Hepatocyte (in vitro differentiated cells): ENCODE results near the gene PTPRD. TPM values are rescaled to one million over a fixed set of nuclear protein-coding genes. Genes with fewer than 3 reads are reported as not detected.
A peak's percentile ranks its signal among the peaks of the same experiment; 100 is the strongest.

Experiments used
- DNase-seq: peaks from one replicate; pipeline ENCODE4 v3.0.0-alpha.2; 2016; ENCODE audit warnings: low spot score
- H2AFZ ChIP-seq: fragments of 200-600 bp; sonication (generic); 2 replicates; pipeline ENCODE4 v1.6.0; 2016; ENCODE audit warnings: antibody characterized with exemption, mild to moderate bottlenecking
- H3K27ac ChIP-seq: fragments of 200-600 bp; sonication (generic); 2 replicates; pipeline ENCODE4 v1.5.1; 2016; ENCODE audit warnings: mild to moderate bottlenecking
- H3K27me3 ChIP-seq: fragments of 200-600 bp; sonication (generic); 2 replicates; pipeline ENCODE4 v1.6.1; 2016
- H3K36me3 ChIP-seq: fragments of 200-600 bp; sonication (generic); replicated peaks from 2 replicates; pipeline ENCODE4 v1.5.1; 2016; ENCODE audit warnings: low read depth; ENCODE audit not compliant: insufficient read depth
- H3K4me1 ChIP-seq: fragments of 200-600 bp; sonication (generic); 2 replicates; pipeline ENCODE4 v1.5.1; 2016; ENCODE audit warnings: mild to moderate bottlenecking, moderate library complexity; ENCODE audit not compliant: insufficient read depth
- H3K4me2 ChIP-seq: fragments of 200-600 bp; sonication (generic); 2 replicates; pipeline ENCODE4 v1.6.0; 2016
- H3K4me3 ChIP-seq: fragments of 200-600 bp; sonication (generic); 2 replicates; pipeline ENCODE4 v1.5.1; 2016; ENCODE audit warnings: mild to moderate bottlenecking
- H3K79me2 ChIP-seq: fragments of 200-600 bp; sonication (generic); 2 replicates; pipeline ENCODE4 v1.6.0; 2017; ENCODE audit warnings: mild to moderate bottlenecking
- H3K9me2 ChIP-seq: fragments of 200-600 bp; sonication (generic); replicated peaks from 2 replicates; pipeline ENCODE4 v1.6.0; 2017; ENCODE audit warnings: mild to moderate bottlenecking; ENCODE audit not compliant: insufficient read depth
- H3K9me3 ChIP-seq: fragments of 200-600 bp; sonication (generic); 2 replicates; pipeline ENCODE4 v1.5.1; 2016; ENCODE audit warnings: low read depth, mild to moderate bottlenecking
- H4K20me1 ChIP-seq: fragments of 200-600 bp; sonication (generic); 2 replicates; pipeline ENCODE4 v1.6.0; 2016; ENCODE audit warnings: mild to moderate bottlenecking; ENCODE audit not compliant: insufficient read depth, poor library complexity, severe bottlenecking
- EZH2 ChIP-seq: fragments of 200-600 bp; sonication (generic); IDR thresholded peaks from 2 replicates; pipeline ENCODE4 v1.6.1; 2016; ENCODE audit warnings: antibody characterized with exemption, mild to moderate bottlenecking, borderline replicate concordance
- EZH2phosphoT487 ChIP-seq: fragments of 200-600 bp; sonication (generic); IDR thresholded peaks from one replicate; pipeline ENCODE4 v1.6.1; 2018; ENCODE audit warnings: antibody characterized with exemption, mild to moderate bottlenecking, low read depth, moderate library complexity; ENCODE audit not compliant: unreplicated experiment, severe bottlenecking
- WGBS: methylation state at CpG from one replicate; pipeline ENCODE4 v1.1.6; 2016; ENCODE audit warnings: low lambda C conversion rate; ENCODE audit errors: missing lambda C conversion rate; 5-methylcytosine and 5-hydroxymethylcytosine counted together
- polyA plus RNA-seq: library from polyadenylated mRNA; unstranded; fragments of >200 nt; fragmentation: Nextera tagmentation; extraction: Ambion mirVana; gene quantifications from 2 replicates; pipeline ENCODE4 v1.2.1, GENCODE V29; 2016
- total RNA-seq: library from RNA; depleted of rRNA; stranded (reverse); fragments of >200 nt; gene quantifications from 2 replicates; pipeline ENCODE4 v1.2.3, GENCODE V29; 2014
- TF ChIP-seq, protein P1 (sequence below): fragments of 200-600 bp; sonication (generic); IDR thresholded peaks from 2 replicates; pipeline ENCODE4 v1.5.1; 2016; ENCODE audit warnings: antibody characterized with exemption, mild to moderate bottlenecking; ENCODE audit not compliant: poor library complexity

The PTPRD gene
- total and polyA plus RNA-seq, 2 experiments from 2014 or later: 6.5 to 77.6 TPM

DNA sequence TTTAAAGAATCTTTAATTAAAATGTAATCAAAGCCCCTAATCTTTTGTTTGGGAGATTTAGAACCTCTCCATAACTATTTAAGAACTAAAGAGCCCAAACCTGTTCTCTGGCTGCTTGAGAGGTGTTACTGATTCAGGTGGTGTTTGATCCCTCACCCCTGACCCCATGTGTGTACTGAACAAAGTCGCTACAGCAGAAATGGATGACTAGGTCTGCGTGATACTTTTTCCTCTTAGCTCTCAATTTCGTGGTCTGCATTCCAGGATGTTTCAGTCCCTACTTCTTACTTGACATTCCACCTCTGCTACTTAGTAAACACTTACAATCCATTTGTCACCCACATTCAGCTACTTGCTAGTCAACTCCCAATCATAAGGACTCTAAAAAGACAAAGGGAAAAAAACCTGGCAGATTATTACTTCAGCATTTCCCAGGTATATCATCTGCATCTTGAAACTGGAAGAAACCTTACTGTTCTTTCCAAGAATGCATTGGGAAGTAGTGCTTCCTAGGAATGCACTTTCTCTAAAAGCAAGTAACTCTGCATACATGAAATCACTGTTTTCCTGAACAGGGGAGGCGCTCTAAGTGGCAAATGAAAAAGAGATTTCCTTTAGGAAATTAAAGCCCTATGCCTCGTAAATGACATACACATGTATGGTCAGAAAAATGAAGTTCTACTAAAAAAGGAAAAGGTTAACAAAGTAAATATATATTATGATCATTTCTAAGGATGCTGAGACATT, 1091.6 kb downstream of the PTPRD start:
- WGBS: 41% methylated on average over 5 of the region's 5 CpGs
- no peak for TF ChIP-seq EZH2
- no peak for TF ChIP-seq EZH2phosphoT487
- TF ChIP-seq, protein P1, sequence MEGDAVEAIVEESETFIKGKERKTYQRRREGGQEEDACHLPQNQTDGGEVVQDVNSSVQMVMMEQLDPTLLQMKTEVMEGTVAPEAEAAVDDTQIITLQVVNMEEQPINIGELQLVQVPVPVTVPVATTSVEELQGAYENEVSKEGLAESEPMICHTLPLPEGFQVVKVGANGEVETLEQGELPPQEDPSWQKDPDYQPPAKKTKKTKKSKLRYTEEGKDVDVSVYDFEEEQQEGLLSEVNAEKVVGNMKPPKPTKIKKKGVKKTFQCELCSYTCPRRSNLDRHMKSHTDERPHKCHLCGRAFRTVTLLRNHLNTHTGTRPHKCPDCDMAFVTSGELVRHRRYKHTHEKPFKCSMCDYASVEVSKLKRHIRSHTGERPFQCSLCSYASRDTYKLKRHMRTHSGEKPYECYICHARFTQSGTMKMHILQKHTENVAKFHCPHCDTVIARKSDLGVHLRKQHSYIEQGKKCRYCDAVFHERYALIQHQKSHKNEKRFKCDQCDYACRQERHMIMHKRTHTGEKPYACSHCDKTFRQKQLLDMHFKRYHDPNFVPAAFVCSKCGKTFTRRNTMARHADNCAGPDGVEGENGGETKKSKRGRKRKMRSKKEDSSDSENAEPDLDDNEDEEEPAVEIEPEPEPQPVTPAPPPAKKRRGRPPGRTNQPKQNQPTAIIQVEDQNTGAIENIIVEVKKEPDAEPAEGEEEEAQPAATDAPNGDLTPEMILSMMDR: no peak
- H3K9me2 ChIP-seq: no peaks in the 10 kb centered on the region

DNA sequence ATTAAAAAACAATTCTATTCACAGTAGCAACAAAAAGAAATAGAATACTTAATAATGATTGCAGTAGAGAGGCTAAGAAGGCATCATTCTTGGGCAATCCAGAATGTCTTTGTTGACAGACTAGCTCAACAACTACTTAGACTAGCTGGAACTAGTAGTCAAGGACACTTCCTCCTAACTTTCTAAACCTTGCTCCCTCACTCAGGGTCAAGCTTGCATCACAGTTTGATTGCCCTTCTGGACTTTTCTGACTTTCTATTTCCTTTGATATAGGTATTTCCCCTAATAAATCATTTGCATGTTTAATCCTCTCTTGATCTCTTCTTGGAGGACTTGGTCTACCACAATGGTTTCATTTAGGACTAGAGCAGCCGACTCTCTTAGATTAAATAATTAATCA, 1107.9 kb downstream of the PTPRD start:
- no peak overlapping the region for H2AFZ ChIP-seq
- H3K4me2 ChIP-seq: no peak overlapping the region
- H3K79me2 ChIP-seq: no peaks in the 10 kb centered on the region
- H4K20me1 ChIP-seq: no peaks in the 10 kb centered on the region
- H3K4me1 ChIP-seq: no peaks in the 10 kb centered on the region
- no peaks in the 10 kb centered on the region for H3K9me3 ChIP-seq
- no peaks in the 10 kb centered on the region for H3K9me2 ChIP-seq
- no peak for DNase-seq
- no peak for TF ChIP-seq EZH2
- TF ChIP-seq, protein P1: no peak
- WGBS: 91% methylated on average over 1 of the region's 1 CpG
- no peaks in the 10 kb centered on the region for H3K27me3 ChIP-seq
- H3K36me3 ChIP-seq: no peaks in the 10 kb centered on the region
- no peak overlapping the region for H3K27ac ChIP-seq
- H3K4me3 ChIP-seq: no peak overlapping the region

More for the DNA sequence above, 1091.6 kb downstream of the PTPRD start:
- Histone ChIP-seq H3K4me3 (no peak overlapping the region), H4K20me1 (no peaks in the 10 kb centered on the region), H3K27ac (no peak overlapping the region), H3K4me2 (no peak overlapping the region), H3K9me3 (no peaks in the 10 kb centered on the region), H3K4me1 (no peaks in the 10 kb centered on the region), H3K36me3 (no peaks in the 10 kb centered on the region), H2AFZ (no peak overlapping the region), H3K79me2 (no peaks in the 10 kb centered on the region), H3K27me3 (no peaks in the 10 kb centered on the region)
- DNase-seq: no peak

GRCh38 chr9:9499546-9499945, 1113.3 kb downstream of the PTPRD start:
- Histone ChIP-seq H3K9me2 (no peaks in the 10 kb centered on the region), H3K27me3 (no peaks in the 10 kb centered on the region), H3K27ac (no peak overlapping the region), H3K36me3 (no peaks in the 10 kb centered on the region), H2AFZ (no peak overlapping the region), H4K20me1 (no peaks in the 10 kb centered on the region), H3K4me2 (no peak overlapping the region), H3K4me1 (no peaks in the 10 kb centered on the region), H3K4me3 (no peak overlapping the region), H3K79me2 (no peaks in the 10 kb centered on the region), H3K9me3 (peaks cover 5% of the 10 kb centered on the region)
- DNase-seq: no peak
- no peak for TF ChIP-seq EZH2phosphoT487
- TF ChIP-seq, protein P1: peak; percentile 16

DNA sequence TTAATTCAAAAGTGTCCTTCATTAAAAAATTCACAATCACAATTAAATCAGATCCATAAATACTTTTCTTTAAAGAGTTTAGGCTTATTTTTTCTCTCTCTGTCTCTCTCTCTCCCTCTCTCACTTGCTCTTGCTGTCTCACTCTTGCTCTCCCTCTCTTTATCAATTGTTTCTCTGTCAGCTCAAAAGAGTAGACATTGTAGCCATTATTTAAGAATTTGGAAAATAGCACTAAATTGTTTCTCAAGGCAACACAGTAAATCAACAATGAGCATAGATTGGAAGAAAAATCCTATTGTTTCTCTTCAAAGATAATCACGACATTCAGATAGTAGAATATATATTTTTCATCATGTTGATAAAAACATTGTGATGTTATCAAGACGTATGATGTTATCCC, 1114.0 kb downstream of the PTPRD start:
- TF ChIP-seq, protein P1: no peak
- TF ChIP-seq EZH2: no peak
- no peak for TF ChIP-seq EZH2phosphoT487
- Histone ChIP-seq H3K4me1 (no peaks in the 10 kb centered on the region), H3K4me2 (no peak overlapping the region), H3K27ac (no peak overlapping the region), H2AFZ (no peak overlapping the region), H3K9me2 (no peaks in the 10 kb centered on the region), H3K27me3 (no peaks in the 10 kb centered on the region), H4K20me1 (no peaks in the 10 kb centered on the region), H3K9me3 (peaks cover 6% of the 10 kb centered on the region), H3K36me3 (no peaks in the 10 kb centered on the region), H3K4me3 (no peak overlapping the region), H3K79me2 (no peaks in the 10 kb centered on the region)
- 80% methylated on average over 2 of the region's 2 CpGs for WGBS
- no peak for DNase-seq
